Type B pancreatic cell (in vitro differentiated cells): ENCODE measurements around the gene C1orf74. TPM values are rescaled to one million over a fixed set of nuclear protein-coding genes. Genes with fewer than 3 reads are reported as not detected.

Experiments
- DNase-seq: peaks from one replicate; pipeline ENCODE4 v3.0.0; 2021; ENCODE audit warnings: mixed read lengths; ENCODE audit not compliant: unreplicated experiment; ENCODE audit errors: extremely low spot score
- H3K27ac Mint-ChIP-seq: 2 replicates; pipeline ENCODE4 v1.8.0; 2021; ENCODE audit warnings: mild to moderate bottlenecking, mixed read lengths
- H3K27me3 Mint-ChIP-seq: 2 replicates; pipeline ENCODE4 v1.8.0; 2021; ENCODE audit warnings: mixed read lengths
- H3K36me3 Mint-ChIP-seq: 2 replicates; pipeline ENCODE4 v1.8.0; 2021; ENCODE audit warnings: mixed read lengths
- H3K4me1 Mint-ChIP-seq: one replicate; pipeline ENCODE4 v1.8.0; 2021; ENCODE audit warnings: mixed read lengths; ENCODE audit not compliant: unreplicated experiment
- H3K4me3 Mint-ChIP-seq: 2 replicates; pipeline ENCODE4 v1.8.0; 2021; ENCODE audit warnings: mild to moderate bottlenecking, mixed read lengths
- H3K9me3 Mint-ChIP-seq: 2 replicates; pipeline ENCODE4 v1.8.0; 2021; ENCODE audit warnings: mixed read lengths
- total RNA-seq: library from RNA; stranded (reverse); gene quantifications from 2 replicates; pipeline ENCODE4 v1.2.1, GENCODE V29; 2021; ENCODE audit warnings: low replicate concordance
- TF ChIP-seq, protein P1 (sequence below): fragments of 200-600 bp; sonication (generic); conservative IDR thresholded peaks from 2 replicates; pipeline ENCODE4 v1.5.0; 2021; ENCODE audit warnings: antibody characterized with exemption, mild to moderate bottlenecking

Gene C1orf74
- total RNA-seq, 1 donor from 2014 or later: 3.6 TPM

GRCh38 chr1:209817691-209818090 is 33.3 kb upstream of the C1orf74 start:
- DNase-seq: no peak
- H3K4me1 Mint-ChIP-seq: peaks cover 15% of the 10 kb centered on the region
- no peaks in the 10 kb centered on the region for H3K36me3 Mint-ChIP-seq
- TF ChIP-seq, protein P1, sequence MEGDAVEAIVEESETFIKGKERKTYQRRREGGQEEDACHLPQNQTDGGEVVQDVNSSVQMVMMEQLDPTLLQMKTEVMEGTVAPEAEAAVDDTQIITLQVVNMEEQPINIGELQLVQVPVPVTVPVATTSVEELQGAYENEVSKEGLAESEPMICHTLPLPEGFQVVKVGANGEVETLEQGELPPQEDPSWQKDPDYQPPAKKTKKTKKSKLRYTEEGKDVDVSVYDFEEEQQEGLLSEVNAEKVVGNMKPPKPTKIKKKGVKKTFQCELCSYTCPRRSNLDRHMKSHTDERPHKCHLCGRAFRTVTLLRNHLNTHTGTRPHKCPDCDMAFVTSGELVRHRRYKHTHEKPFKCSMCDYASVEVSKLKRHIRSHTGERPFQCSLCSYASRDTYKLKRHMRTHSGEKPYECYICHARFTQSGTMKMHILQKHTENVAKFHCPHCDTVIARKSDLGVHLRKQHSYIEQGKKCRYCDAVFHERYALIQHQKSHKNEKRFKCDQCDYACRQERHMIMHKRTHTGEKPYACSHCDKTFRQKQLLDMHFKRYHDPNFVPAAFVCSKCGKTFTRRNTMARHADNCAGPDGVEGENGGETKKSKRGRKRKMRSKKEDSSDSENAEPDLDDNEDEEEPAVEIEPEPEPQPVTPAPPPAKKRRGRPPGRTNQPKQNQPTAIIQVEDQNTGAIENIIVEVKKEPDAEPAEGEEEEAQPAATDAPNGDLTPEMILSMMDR: no peak
- H3K4me3 Mint-ChIP-seq: no peak overlapping the region
- H3K9me3 Mint-ChIP-seq: no peaks in the 10 kb centered on the region
- peak overlapping the region; percentile 32 for H3K27ac Mint-ChIP-seq
- H3K27me3 Mint-ChIP-seq: peaks cover 12% of the 10 kb centered on the region

GRCh38 chr1:209816923-209817322 is 32.6 kb upstream of the C1orf74 start:
- Mint-ChIP-seq H3K27ac (no peak overlapping the region), H3K27me3 (peaks cover 12% of the 10 kb centered on the region), H3K4me1 (peaks cover 14% of the 10 kb centered on the region), H3K9me3 (no peaks in the 10 kb centered on the region), H3K4me3 (no peak overlapping the region), H3K36me3 (no peaks in the 10 kb centered on the region)
- TF ChIP-seq, protein P1: no peak
- no peak for DNase-seq

GRCh38 chr1:209815931-209816341 is 31.6 kb upstream of the C1orf74 start:
- Mint-ChIP-seq H3K9me3 (no peaks in the 10 kb centered on the region), H3K27me3 (peaks cover 7% of the 10 kb centered on the region), H3K27ac (peak overlapping the region; percentile 92), H3K4me3 (peak overlapping the region; percentile 38), H3K4me1 (peaks cover 11% of the 10 kb centered on the region), H3K36me3 (no peaks in the 10 kb centered on the region)
- DNase-seq: no peak
- TF ChIP-seq, protein P1: no peak

- no peak overlapping the region for H3K4me3 Mint-ChIP-seq
- TF ChIP-seq, protein P1: no peak
- no peaks in the 10 kb centered on the region for H3K36me3 Mint-ChIP-seq
- no peaks in the 10 kb centered on the region for H3K9me3 Mint-ChIP-seq
- H3K27me3 Mint-ChIP-seq: peaks cover 3% of the 10 kb centered on the region
- peaks cover 7% of the 10 kb centered on the region for H3K4me1 Mint-ChIP-seq
- peak overlapping the region; percentile 92 for H3K27ac Mint-ChIP-seq
- DNase-seq: no peak
These were observed 31.1 kb upstream of the C1orf74 start for GRCh38 chr1:209815490-209815889.

DNA sequence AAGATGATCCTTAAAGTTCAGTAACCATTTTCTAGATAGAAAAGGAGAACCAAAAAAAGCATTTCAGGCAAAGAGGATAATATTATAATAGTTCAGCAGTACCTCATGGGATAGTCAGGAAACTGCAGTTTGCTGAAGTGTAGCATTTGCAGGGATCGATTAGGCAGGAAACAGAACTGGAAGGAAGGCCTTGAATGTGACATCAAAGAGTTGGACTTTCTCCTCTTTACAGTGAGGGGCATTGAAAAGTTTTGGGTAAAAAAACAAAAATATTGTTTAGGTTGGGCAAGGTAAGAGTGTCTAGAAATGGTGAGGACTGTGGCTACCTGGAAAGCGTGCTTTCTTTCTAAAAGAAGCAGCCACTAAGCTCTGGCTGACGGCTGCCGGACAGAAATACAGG is 29.5 kb upstream of the C1orf74 start:
- DNase-seq: no peak
- no peaks in the 10 kb centered on the region for H3K9me3 Mint-ChIP-seq
- H3K4me3 Mint-ChIP-seq: no peak overlapping the region
- TF ChIP-seq, protein P1: no peak
- H3K4me1 Mint-ChIP-seq: peaks cover 7% of the 10 kb centered on the region
- no peak overlapping the region for H3K27ac Mint-ChIP-seq
- peaks cover 4% of the 10 kb centered on the region for H3K27me3 Mint-ChIP-seq
- no peaks in the 10 kb centered on the region for H3K36me3 Mint-ChIP-seq

DNA sequence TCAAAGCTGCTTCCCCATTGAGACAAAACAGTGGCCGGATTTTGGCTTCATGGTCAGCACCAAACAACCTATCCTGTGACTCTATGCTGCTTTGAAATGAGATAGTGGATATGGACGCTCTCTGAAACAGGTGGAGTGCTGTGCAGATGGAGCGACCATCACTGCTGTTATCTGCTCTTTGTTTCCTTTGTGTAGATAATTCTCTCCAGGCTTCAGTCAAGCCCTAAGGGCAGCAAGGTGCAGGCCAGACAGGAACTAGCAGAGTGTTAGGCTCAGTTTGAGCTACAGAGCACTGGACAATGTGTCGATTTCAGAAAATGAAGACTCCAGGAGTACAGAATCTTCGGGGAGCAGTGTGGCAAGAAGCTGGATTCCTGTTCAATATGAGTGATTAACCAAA is 26.4 kb upstream of the C1orf74 start:
- TF ChIP-seq, protein P1: no peak
- H3K4me3 Mint-ChIP-seq: no peak overlapping the region
- no peaks in the 10 kb centered on the region for H3K36me3 Mint-ChIP-seq
- H3K4me1 Mint-ChIP-seq: peaks cover 12% of the 10 kb centered on the region
- DNase-seq: no peak
- no peak overlapping the region for H3K27ac Mint-ChIP-seq
- peaks cover 10% of the 10 kb centered on the region for H3K27me3 Mint-ChIP-seq
- H3K9me3 Mint-ChIP-seq: no peaks in the 10 kb centered on the region
